Mesenchymal stem cell (in vitro differentiated cells and primary cell): ENCODE data around the gene PCDH20.
"Not testable (repeated sequence)": the region's sequence is repeated elsewhere in the genome, so short reads cannot be mapped to it uniquely, and the experiment has no call there.

Source experiments
- DNase-seq: peaks from one replicate; pipeline ENCODE4 v3.0.0-alpha.2; 2013
- H2AFZ ChIP-seq: one replicate; pipeline ENCODE4 v1.6.1; 2013; ENCODE audit warnings: low read depth, mild to moderate bottlenecking, control low read depth, inconsistent platforms, low read length, moderate library complexity
- H2AK5ac ChIP-seq: 2 replicates; pipeline ENCODE4 v1.6.1; 2013; ENCODE audit warnings: low read length, moderate library complexity, mild to moderate bottlenecking, inconsistent platforms; ENCODE audit not compliant: severe bottlenecking
- H2BK120ac ChIP-seq: one replicate; pipeline ENCODE4 v1.6.1; 2013; ENCODE audit warnings: low read depth, mild to moderate bottlenecking, inconsistent platforms, low read length, moderate library complexity
- H2BK12ac ChIP-seq, 2 experiments: one replicate each; pipeline ENCODE4 v1.6.1; 2013; ENCODE audit warnings: inconsistent platforms in 2 of 2, low read length in 2 of 2, mild to moderate bottlenecking in 2 of 2, moderate library complexity in 2 of 2, control low read depth in 1 of 2
- H2BK15ac ChIP-seq: one replicate; pipeline ENCODE4 v1.6.1; 2013; ENCODE audit warnings: mild to moderate bottlenecking, low read depth, inconsistent platforms; ENCODE audit not compliant: poor library complexity, severe bottlenecking
- H2BK5ac ChIP-seq: 2 replicates; pipeline ENCODE4 v1.6.1; 2013; ENCODE audit warnings: low read depth, mild to moderate bottlenecking, low read length, control low read depth, inconsistent platforms; ENCODE audit not compliant: poor library complexity, severe bottlenecking
- H3K14ac ChIP-seq, 2 experiments: one replicate each; pipeline ENCODE4 v1.6.1; 2013; ENCODE audit warnings: inconsistent platforms in 2 of 2, low read length in 2 of 2, control low read depth in 1 of 2, mild to moderate bottlenecking in 1 of 2, moderate library complexity in 1 of 2
- H3K18ac ChIP-seq, 2 experiments: one replicate each; pipeline ENCODE4 v1.6.1; 2013; ENCODE audit warnings: inconsistent platforms in 2 of 2, low read length in 2 of 2, control low read depth in 1 of 2, low read depth in 1 of 2, mild to moderate bottlenecking in 1 of 2
- H3K23ac ChIP-seq, 2 experiments: one replicate each; pipeline ENCODE4 v1.6.1; 2013; ENCODE audit warnings: inconsistent platforms in 2 of 2, low read length in 2 of 2, mild to moderate bottlenecking in 2 of 2, moderate library complexity in 2 of 2, control low read depth in 1 of 2
- H3K27ac ChIP-seq: 2 replicates; pipeline ENCODE4 v1.5.1; 2013; ENCODE audit warnings: mild to moderate bottlenecking, moderate library complexity, low read length, control low read depth, inconsistent platforms; ENCODE audit not compliant: poor library complexity, severe bottlenecking
- H3K27me3 ChIP-seq, 2 experiments: 2 replicates each; pipeline versions ENCODE4 v1.6.1 to v1.7.0; 2013; ENCODE audit warnings: low read length in 2 of 2, mild to moderate bottlenecking in 2 of 2, moderate library complexity in 2 of 2, control low read depth in 1 of 2, inconsistent platforms in 1 of 2; ENCODE audit not compliant: control insufficient read depth in 1 of 2, insufficient read depth in 1 of 2
- H3K36me3 ChIP-seq, 2 experiments: 2 replicates each; pipeline versions ENCODE4 v1.6.1 to v1.7.0; 2013; ENCODE audit warnings: low read length in 2 of 2, control low read depth in 1 of 2, inconsistent platforms in 1 of 2, low read depth in 1 of 2, mild to moderate bottlenecking in 1 of 2; ENCODE audit not compliant: insufficient read depth in 2 of 2, control insufficient read depth in 1 of 2
- H3K4ac ChIP-seq, 2 experiments: one replicate each; pipeline ENCODE4 v1.6.1; 2013; ENCODE audit warnings: inconsistent platforms in 2 of 2, low read length in 2 of 2, mild to moderate bottlenecking in 2 of 2, moderate library complexity in 2 of 2, control low read depth in 1 of 2, low read depth in 1 of 2
- H3K4me1 ChIP-seq: 2 replicates; pipeline ENCODE4 v1.6.1; 2013; ENCODE audit warnings: low read depth, low read length, control low read depth; ENCODE audit not compliant: control insufficient read depth, insufficient read depth
- H3K4me2 ChIP-seq: 2 replicates; pipeline ENCODE4 v1.6.1; 2013; ENCODE audit warnings: low read length, mild to moderate bottlenecking, inconsistent platforms; ENCODE audit not compliant: poor library complexity, severe bottlenecking
- H3K4me3 ChIP-seq, 2 experiments: 2 replicates each; pipeline versions ENCODE4 v1.5.1 to v1.7.0; 2013; ENCODE audit warnings: low read length in 2 of 2, mild to moderate bottlenecking in 2 of 2, control low read depth in 1 of 2, low read depth in 1 of 2; ENCODE audit not compliant: insufficient read depth in 1 of 2
- H3K79me1 ChIP-seq: replicated peaks from 2 replicates; pipeline ENCODE4 v1.6.1; 2013; ENCODE audit warnings: mild to moderate bottlenecking, control low read depth, low read length, inconsistent platforms; ENCODE audit not compliant: poor library complexity, severe bottlenecking
- H3K9ac ChIP-seq: 2 replicates; pipeline ENCODE4 v1.7.0; 2013; ENCODE audit warnings: mild to moderate bottlenecking, low read length, moderate library complexity
- H3K9me3 ChIP-seq: 2 replicates; pipeline ENCODE4 v1.7.0; 2013; ENCODE audit warnings: mild to moderate bottlenecking, low read length; ENCODE audit not compliant: control insufficient read depth
- H4K8ac ChIP-seq: one replicate; pipeline ENCODE4 v1.6.1; 2013; ENCODE audit warnings: inconsistent platforms, mild to moderate bottlenecking, low read length, moderate library complexity
- H4K91ac ChIP-seq: one replicate; pipeline ENCODE4 v1.6.1; 2013; ENCODE audit warnings: mild to moderate bottlenecking, low read length, inconsistent platforms
- WGBS: methylation state at CpG from one replicate; pipeline ENCODE4 v1.1.7; 2013; ENCODE audit warnings: mixed read lengths; 5-methylcytosine and 5-hydroxymethylcytosine counted together

PCDH20 gene

DNA sequence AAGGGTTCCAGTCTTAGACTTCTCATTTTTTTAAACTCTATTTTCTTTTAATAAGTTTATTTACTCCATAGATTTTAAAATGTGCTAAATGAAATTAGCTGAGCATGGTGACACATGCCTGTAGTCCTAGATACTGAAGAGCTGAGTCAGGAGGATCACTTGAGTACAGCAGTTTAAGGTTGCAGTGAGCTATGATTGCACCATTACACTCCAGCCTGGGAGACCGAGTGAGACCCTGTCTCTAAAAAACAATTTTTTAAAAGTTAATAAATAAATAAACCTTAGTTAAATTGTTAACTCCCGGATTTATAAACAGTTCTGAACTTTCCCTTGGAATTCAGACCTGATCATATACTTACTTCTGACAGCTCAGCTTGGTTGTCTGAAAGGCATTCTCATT lies 32.5 kb downstream of the PCDH20 start:
- H3K79me1 ChIP-seq, result no peaks in the 10 kb centered on the region
- no peaks in the 10 kb centered on the region for H3K27me3 ChIP-seq
- no peak overlapping the region for H3K18ac ChIP-seq
- no peak overlapping the region for H2BK12ac ChIP-seq
- H2AK5ac ChIP-seq, result no peak overlapping the region
- H4K8ac ChIP-seq, result no peak overlapping the region
- no peak overlapping the region for H4K91ac ChIP-seq
- H2AFZ ChIP-seq, result no peak overlapping the region
- no peak for DNase-seq
- no peaks in the 10 kb centered on the region for H3K4me1 ChIP-seq
- no peak overlapping the region for H3K27ac ChIP-seq
- H3K36me3 ChIP-seq, result no peaks in the 10 kb centered on the region
- H2BK15ac ChIP-seq, result no peak overlapping the region
- no peak overlapping the region for H3K4me3 ChIP-seq
- no peaks in the 10 kb centered on the region for H3K9me3 ChIP-seq
- H3K4ac ChIP-seq, result no peak overlapping the region
- no peak overlapping the region for H2BK120ac ChIP-seq
- no peak overlapping the region for H3K9ac ChIP-seq
- 47% methylated on average over 1 of the region's 2 CpGs for WGBS
- no peak overlapping the region for H3K23ac ChIP-seq
- H2BK5ac ChIP-seq, result no peak overlapping the region
- no peak overlapping the region for H3K4me2 ChIP-seq
- H3K14ac ChIP-seq, result no peak overlapping the region

DNA sequence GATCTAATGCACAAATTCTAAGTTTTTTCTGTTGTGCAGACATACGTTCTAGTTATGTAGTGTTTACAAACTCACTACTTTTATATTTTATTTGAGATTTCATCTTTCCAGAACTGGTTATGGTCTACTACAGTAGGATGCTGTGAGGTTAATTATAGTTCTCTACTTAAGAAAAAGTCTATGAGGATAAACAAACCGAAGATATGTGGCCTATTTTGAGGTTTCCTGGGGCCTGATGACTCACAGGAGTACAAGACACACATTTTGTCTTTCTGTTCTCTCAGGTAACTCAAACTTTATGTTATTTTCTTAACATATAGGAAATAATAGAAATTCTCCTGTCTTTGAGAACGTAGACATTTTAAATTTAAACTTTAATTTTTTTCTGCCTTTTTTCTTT lies 45.1 kb downstream of the PCDH20 start:
- H3K4me2 ChIP-seq, result no peak overlapping the region
- H3K14ac ChIP-seq, result no peak overlapping the region
- no peak overlapping the region for H3K9ac ChIP-seq
- H4K91ac ChIP-seq, result no peak overlapping the region
- H2BK12ac ChIP-seq, result no peak overlapping the region
- no peak overlapping the region for H3K27ac ChIP-seq
- H2AFZ ChIP-seq, result no peak overlapping the region
- H2AK5ac ChIP-seq, result no peak overlapping the region
- no peak for DNase-seq
- H3K4me3 ChIP-seq, result no peak overlapping the region
- no peak overlapping the region for H2BK15ac ChIP-seq
- H3K27me3 ChIP-seq, result no peaks in the 10 kb centered on the region
- H2BK120ac ChIP-seq, result no peak overlapping the region
- no peaks in the 10 kb centered on the region for H3K79me1 ChIP-seq
- no peak overlapping the region for H3K18ac ChIP-seq
- no peak overlapping the region for H3K4ac ChIP-seq
- no peak overlapping the region for H2BK5ac ChIP-seq
- H3K36me3 ChIP-seq, result no peaks in the 10 kb centered on the region
- H3K9me3 ChIP-seq, result no peaks in the 10 kb centered on the region
- H4K8ac ChIP-seq, result no peak overlapping the region
- no peaks in the 10 kb centered on the region for H3K4me1 ChIP-seq
- H3K23ac ChIP-seq, result no peak overlapping the region
- WGBS, result 100% methylated on average over 1 of the region's 3 CpGs

DNA sequence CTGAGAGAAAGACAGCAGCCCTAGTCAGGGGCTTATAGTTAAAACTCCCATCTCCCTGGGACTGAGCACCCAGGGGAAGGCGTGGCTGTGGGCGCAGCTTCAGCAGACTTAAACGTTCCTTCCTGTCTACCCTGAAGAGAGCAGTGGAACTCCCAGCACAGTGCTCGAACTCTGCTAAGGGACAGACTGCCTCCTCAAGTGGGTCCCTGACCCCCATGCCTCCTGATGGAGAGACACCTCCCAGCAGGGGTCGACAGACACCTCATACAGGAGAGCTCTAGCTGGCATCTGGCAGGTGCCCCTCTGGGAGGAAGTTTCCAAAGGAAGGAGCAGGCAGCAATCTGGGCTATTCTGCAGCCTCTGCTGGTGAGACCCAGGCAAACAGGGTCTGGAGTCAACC lies 51.0 kb downstream of the PCDH20 start:
- H2BK12ac ChIP-seq, H3K23ac ChIP-seq, H3K14ac ChIP-seq, H3K4me2 ChIP-seq, H3K4ac ChIP-seq, H3K27ac ChIP-seq, H3K36me3 ChIP-seq, H2AK5ac ChIP-seq, H2BK120ac ChIP-seq, H2AFZ ChIP-seq, H3K27me3 ChIP-seq, H2BK15ac ChIP-seq, H3K9me3 ChIP-seq, H3K4me1 ChIP-seq, H4K91ac ChIP-seq, H3K18ac ChIP-seq, H3K79me1 ChIP-seq, H3K4me3 ChIP-seq, DNase-seq, H2BK5ac ChIP-seq, H4K8ac ChIP-seq, H3K9ac ChIP-seq: not testable (repeated sequence)
- WGBS, result 70% methylated on average over 5 of the region's 5 CpGs

DNA sequence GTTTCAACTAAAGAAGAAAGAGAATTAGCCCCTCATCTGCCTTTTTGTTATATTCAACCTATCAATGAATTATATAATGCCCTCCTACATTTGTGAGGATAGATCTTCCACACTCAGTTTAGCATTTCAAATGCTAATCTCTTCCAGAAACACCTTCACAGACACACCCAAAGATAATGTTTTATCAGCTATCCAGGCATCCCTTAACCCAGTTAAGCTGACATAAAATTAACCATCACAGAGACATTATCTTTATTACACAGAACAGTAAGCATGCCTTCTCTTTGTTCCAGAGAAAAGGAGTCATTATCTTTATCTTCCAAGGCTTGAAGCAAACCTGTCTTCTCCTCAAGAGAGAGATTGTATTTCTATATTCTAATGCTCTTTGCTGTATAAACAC lies 53.1 kb downstream of the PCDH20 start:
- Histone ChIP-seq H3K23ac (no peak overlapping the region), H3K4me2 (no peak overlapping the region), H3K27ac (no peak overlapping the region), H3K14ac (no peak overlapping the region), H2BK12ac (no peak overlapping the region), H3K9me3 (peaks cover 3% of the 10 kb centered on the region), H2AK5ac (no peak overlapping the region), H3K36me3 (no peaks in the 10 kb centered on the region), H3K79me1 (no peaks in the 10 kb centered on the region), H3K9ac (no peak overlapping the region), H3K4me3 (no peak overlapping the region), H2BK15ac (no peak overlapping the region), H3K18ac (no peak overlapping the region), H4K91ac (no peak overlapping the region), H2AFZ (no peak overlapping the region), H2BK120ac (no peak overlapping the region), H3K27me3 (no peaks in the 10 kb centered on the region), H3K4ac (no peak overlapping the region), H2BK5ac (no peak overlapping the region), H3K4me1 (no peaks in the 10 kb centered on the region), H4K8ac (no peak overlapping the region)
- no peak for DNase-seq
